GM23248 (cell line): Measurements from ENCODE around the gene DNAJC3.

Experiments used
- EZH2 ChIP-seq: fragments of 200-600 bp; sonication (generic); IDR thresholded peaks from 2 replicates; pipeline ENCODE4 v1.6.1; 2018; ENCODE audit warnings: antibody characterized with exemption, mild to moderate bottlenecking; ENCODE audit not compliant: insufficient read depth, poor library complexity, severe bottlenecking
- EZH2phosphoT487 ChIP-seq: fragments of 200-600 bp; sonication (generic); IDR thresholded peaks from 2 replicates; pipeline ENCODE4 v1.6.1; 2018; ENCODE audit warnings: antibody characterized with exemption, moderate library complexity, mild to moderate bottlenecking, low read depth; ENCODE audit not compliant: insufficient read depth

GRCh38 chr13:95652244-95652764, 24.6 kb upstream of the DNAJC3 start:
- TF ChIP-seq EZH2 (no peak), EZH2phosphoT487 (no peak)
